Right atrium auricular region (tissue), 2 donors: ENCODE results near the gene EPHA2. TPM values are rescaled to one million over a fixed set of nuclear protein-coding genes. Genes with fewer than 3 reads are reported as not detected.
A peak's percentile ranks its signal among the peaks of the same experiment; 100 is the strongest.

ENCODE experiments used
- DNase-seq: peaks from one replicate; pipeline ENCODE4 v3.0.0-alpha.2; 2019; ENCODE audit warnings: low spot score
- H3K27ac ChIP-seq, 2 donors: fragments of 200-600 bp; sonication (generic); 1 replicate in 1 of 2; 2 replicates in 1 of 2; pipeline ENCODE4 v1.5.1; 2016 to 2019
- H3K27me3 ChIP-seq, 2 donors: fragments of 200-600 bp; sonication (generic); one replicate each; pipeline versions ENCODE4 v1.5.1 to v1.6.0; 2017 to 2019
- H3K36me3 ChIP-seq: fragments of 200-600 bp; sonication (generic); one replicate; pipeline ENCODE4 v1.5.1; 2016
- H3K4me1 ChIP-seq, 2 donors: fragments of 200-600 bp; sonication (generic); one replicate each; pipeline versions ENCODE4 v1.5.1 to v1.6.0; 2017 to 2019
- H3K4me3 ChIP-seq, 2 donors: fragments of 200-600 bp; sonication (generic); 1 replicate in 1 of 2; 2 replicates in 1 of 2; pipeline ENCODE4 v1.5.1; 2017 to 2019; ENCODE audit warnings: mild to moderate bottlenecking in 1 of 2, moderate library complexity in 1 of 2
- H3K9me3 ChIP-seq, 2 donors: fragments of 200-600 bp; sonication (generic); one replicate each; pipeline ENCODE4 v1.5.1; 2019
- total RNA-seq, 2 donors: library from RNA; depleted of rRNA; stranded (reverse); fragments of >200 nt; gene quantifications; one replicate each; pipeline ENCODE4 v1.1.0, GENCODE V29; 2016
- TF ChIP-seq, protein P1 (sequence below), 2 donors: fragments of 200-600 bp; sonication (generic); IDR thresholded peaks; one replicate each; pipeline ENCODE4 v1.5.1; 2019; ENCODE audit warnings: antibody characterized with exemption in 2 of 2

EPHA2 gene
- total RNA-seq, 2 donors from 2014 or later, result 17.5 to 43.5 TPM

DNA sequence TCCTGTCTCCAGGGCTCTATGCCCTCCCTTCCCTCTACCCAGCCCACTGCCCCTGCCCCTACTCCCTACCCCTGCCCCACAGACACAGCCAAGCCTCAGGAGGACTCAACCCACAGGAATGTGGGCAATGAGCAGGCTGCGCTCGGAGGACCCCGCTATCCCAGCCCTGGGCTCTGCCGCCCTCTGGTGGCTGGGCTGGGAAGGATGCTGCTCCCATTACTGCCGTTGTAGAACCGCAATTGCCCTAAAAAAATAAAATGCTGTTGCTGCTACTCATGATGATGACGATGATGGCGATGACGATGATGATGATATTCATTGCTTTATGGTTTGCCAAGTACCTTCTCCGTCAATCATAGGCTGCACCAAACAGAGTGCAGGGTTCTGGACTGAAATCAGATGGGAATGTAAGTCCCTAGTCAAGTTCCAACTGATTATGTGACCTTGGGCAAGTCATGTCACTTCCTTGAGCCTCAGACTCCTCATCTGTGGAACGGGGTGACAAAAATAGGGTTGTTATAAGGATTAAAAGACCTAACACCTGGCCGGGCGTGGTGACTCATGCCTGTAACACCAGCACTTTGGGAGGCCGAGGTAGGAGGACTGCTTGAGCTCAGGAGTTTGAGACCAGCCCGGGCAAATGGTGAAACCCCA, 32.0 kb upstream of the EPHA2 start:
- TF ChIP-seq, protein P1, sequence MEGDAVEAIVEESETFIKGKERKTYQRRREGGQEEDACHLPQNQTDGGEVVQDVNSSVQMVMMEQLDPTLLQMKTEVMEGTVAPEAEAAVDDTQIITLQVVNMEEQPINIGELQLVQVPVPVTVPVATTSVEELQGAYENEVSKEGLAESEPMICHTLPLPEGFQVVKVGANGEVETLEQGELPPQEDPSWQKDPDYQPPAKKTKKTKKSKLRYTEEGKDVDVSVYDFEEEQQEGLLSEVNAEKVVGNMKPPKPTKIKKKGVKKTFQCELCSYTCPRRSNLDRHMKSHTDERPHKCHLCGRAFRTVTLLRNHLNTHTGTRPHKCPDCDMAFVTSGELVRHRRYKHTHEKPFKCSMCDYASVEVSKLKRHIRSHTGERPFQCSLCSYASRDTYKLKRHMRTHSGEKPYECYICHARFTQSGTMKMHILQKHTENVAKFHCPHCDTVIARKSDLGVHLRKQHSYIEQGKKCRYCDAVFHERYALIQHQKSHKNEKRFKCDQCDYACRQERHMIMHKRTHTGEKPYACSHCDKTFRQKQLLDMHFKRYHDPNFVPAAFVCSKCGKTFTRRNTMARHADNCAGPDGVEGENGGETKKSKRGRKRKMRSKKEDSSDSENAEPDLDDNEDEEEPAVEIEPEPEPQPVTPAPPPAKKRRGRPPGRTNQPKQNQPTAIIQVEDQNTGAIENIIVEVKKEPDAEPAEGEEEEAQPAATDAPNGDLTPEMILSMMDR (IDR thresholded peaks at IDR 0.05), result peak; percentile 91 to 98
- no peaks in the 10 kb centered on the region for H3K36me3 ChIP-seq
- H3K4me3 ChIP-seq, result no peak overlapping the region
- peak; percentile 80 for DNase-seq
- H3K4me1 ChIP-seq, result peaks cover 0 to 23% of the 10 kb centered on the region in 2 donors
- H3K27me3 ChIP-seq, result no peaks in the 10 kb centered on the region
- no peak overlapping the region for H3K27ac ChIP-seq
- no peaks in the 10 kb centered on the region for H3K9me3 ChIP-seq

- Histone ChIP-seq H3K27me3 (no peaks in the 10 kb centered on the region), H3K4me1 (peaks cover 0 to 33% of the 10 kb centered on the region in 2 donors), H3K36me3 (no peaks in the 10 kb centered on the region), H3K27ac (no peak overlapping the region), H3K9me3 (no peaks in the 10 kb centered on the region), H3K4me3 (no peak overlapping the region)
- TF ChIP-seq, protein P1 (IDR thresholded peaks at IDR 0.05), result no peak
- no peak for DNase-seq
Observed at GRCh38 chr1:16186655-16187235, 30.9 kb upstream of the EPHA2 start.

GRCh38 chr1:16184557-16185303, 28.9 kb upstream of the EPHA2 start:
- peaks cover 0 to 40% of the 10 kb centered on the region in 2 donors for H3K4me1 ChIP-seq
- TF ChIP-seq, protein P1 (IDR thresholded peaks at IDR 0.05), result no peak
- no peak overlapping the region for H3K4me3 ChIP-seq
- no peak for DNase-seq
- no peaks in the 10 kb centered on the region for H3K36me3 ChIP-seq
- peak overlapping the region in 1 of 2 donors; percentile 9 for H3K27ac ChIP-seq
- no peaks in the 10 kb centered on the region for H3K9me3 ChIP-seq
- H3K27me3 ChIP-seq, result no peaks in the 10 kb centered on the region

DNA sequence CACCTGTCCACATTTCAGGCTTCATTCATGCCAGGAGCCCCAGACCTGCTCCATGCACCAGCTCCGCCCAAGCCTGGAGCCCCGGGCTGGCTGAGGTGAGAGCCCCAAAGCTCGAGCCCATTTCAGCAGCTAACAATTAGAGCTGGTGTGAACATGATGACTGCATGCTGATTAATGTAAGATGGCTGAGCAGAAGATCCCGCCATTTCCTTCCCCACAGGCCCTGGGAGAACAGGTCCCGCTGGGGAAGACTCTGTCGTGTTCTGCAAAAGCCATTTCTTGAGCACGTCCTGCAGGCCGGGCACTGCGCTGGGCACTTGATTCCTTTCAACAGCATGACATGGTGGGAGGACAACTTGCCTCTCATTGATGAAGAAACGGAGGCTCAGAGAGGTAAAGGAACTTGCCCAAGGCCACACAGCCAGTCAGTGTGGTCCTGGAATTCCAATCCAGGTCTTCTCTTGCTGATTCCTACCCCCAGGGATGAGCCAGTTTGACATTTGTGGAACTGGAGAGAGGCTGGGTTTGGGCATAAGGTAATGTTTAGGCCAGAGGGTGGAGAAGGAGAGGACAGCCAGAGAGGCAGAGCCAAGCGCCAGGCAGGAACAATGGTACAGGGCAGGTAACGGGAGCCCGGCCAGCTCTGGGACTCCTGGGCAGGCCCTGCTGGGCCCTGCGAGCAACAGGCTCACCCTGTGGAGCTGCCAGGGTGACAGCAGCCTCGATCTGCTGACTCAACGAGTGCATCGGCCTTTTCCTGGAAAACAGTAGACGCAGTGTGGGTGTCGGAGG, 28.1 kb upstream of the EPHA2 start:
- peak overlapping the region in 1 of 2 donors; percentile 9 for H3K27ac ChIP-seq
- H3K4me1 ChIP-seq, result peaks cover 0 to 34% of the 10 kb centered on the region in 2 donors
- no peak for DNase-seq

GRCh38 chr1:16183179-16183578, 27.3 kb upstream of the EPHA2 start:
- peak overlapping the region in 1 of 2 donors; percentile 92 for H3K27ac ChIP-seq

More for the DNA sequence above, 28.1 kb upstream of the EPHA2 start:
- Histone ChIP-seq H3K27me3 (no peaks in the 10 kb centered on the region), H3K9me3 (no peaks in the 10 kb centered on the region), H3K4me3 (no peak overlapping the region), H3K36me3 (no peaks in the 10 kb centered on the region)
- TF ChIP-seq, protein P1 (IDR thresholded peaks at IDR 0.05), result no peak

More at GRCh38 chr1:16183179-16183578, 27.3 kb upstream of the EPHA2 start:
- peaks cover 0 to 28% of the 10 kb centered on the region in 2 donors for H3K4me1 ChIP-seq
- H3K4me3 ChIP-seq, result no peak overlapping the region
- TF ChIP-seq, protein P1 (IDR thresholded peaks at IDR 0.05), result no peak
- H3K27me3 ChIP-seq, result no peaks in the 10 kb centered on the region
- no peaks in the 10 kb centered on the region for H3K9me3 ChIP-seq
- DNase-seq, result peak; percentile 82
- no peaks in the 10 kb centered on the region for H3K36me3 ChIP-seq
